GM15510 (cell line): ENCODE results near the gene TCEA2.

Experiments
- POLR2A ChIP-seq: IDR thresholded peaks from 3 replicates; pipeline ENCODE4 v1.6.1; 2011; ENCODE audit warnings: borderline replicate concordance; ENCODE audit not compliant: insufficient read length; ENCODE audit errors: extremely low read depth

TCEA2 gene

DNA sequence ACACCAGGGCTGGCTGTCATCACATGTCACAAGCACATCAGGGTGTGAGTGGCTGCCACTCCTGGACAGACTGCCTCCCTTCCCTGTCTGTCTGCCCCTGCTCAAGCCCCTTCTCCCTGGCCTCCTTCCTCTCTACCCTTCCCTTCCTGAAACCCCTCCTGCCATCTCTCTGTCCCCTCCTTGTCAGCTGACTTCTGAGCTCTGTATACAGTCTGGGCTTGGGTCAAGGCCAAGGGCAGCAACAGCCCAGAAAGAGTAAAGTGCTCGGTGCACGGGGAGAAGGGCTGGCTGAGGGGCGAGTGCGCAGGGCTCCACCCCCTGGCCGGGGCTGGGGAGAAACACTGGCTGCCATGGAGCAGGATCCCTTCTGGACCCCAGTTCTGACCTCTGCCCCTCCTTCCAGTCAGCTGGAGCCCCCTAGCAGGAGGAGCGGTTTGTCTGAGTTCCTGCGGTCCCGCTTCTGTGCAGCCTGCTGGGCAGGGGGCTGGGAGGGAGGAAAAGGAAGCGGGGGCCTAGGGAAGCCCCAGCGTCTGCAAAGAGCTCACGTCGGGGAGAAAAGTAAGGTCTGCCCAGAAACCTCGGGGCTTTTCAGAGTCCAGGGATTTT lies 19.2 kb downstream of the TCEA2 start:
- no peak for TF ChIP-seq POLR2A

DNA sequence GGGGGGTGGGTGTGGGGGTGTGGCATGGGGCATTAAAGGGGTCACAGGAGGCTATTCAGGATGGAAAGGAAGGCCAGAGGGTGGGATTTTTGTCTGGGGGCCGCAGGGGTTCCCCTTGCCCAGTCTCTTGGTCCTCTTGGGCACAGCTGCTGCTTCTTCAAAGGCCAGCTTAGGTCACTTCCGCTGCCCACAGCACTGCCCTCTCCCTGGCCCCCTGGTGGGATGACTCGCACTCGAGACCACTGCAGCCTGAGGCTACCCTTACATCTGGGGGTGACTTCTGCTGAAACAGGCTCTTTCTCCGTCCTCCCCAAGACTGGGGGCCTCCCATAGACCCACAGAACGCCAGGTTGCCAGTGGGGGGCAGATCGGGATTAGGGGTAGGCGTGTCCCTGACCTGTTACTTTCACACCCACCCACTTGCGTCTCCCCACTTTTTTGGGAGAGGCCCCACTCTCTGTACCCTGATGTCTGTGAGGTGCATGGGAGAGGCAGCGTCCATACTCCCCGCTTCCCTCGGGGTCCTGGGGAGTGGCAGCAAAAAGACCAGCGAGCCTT lies 19.9 kb downstream of the TCEA2 start:
- no peak for TF ChIP-seq POLR2A

DNA sequence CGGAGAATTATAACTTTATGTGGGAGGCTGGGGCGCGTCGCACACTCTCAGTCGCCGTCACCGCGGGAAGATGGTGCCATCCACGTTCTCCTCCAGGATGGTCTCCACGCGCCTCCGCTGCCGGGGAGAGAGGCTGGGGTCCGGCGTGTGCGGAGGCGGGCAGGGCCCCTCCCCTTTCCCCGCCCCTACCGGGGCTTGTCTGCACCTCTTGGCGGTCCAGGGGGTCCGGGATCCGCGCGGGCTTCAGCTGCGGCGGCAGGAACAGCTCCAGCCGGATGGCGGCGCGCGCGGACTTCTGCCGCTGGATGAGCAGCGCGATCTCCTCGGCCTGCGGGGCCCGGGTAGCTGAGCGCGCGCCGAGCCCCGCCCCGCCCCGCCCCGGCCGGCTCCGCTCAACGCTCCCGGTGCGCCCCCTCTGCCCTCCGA lies 20.4 kb downstream of the TCEA2 start:
- no peak for TF ChIP-seq POLR2A

DNA sequence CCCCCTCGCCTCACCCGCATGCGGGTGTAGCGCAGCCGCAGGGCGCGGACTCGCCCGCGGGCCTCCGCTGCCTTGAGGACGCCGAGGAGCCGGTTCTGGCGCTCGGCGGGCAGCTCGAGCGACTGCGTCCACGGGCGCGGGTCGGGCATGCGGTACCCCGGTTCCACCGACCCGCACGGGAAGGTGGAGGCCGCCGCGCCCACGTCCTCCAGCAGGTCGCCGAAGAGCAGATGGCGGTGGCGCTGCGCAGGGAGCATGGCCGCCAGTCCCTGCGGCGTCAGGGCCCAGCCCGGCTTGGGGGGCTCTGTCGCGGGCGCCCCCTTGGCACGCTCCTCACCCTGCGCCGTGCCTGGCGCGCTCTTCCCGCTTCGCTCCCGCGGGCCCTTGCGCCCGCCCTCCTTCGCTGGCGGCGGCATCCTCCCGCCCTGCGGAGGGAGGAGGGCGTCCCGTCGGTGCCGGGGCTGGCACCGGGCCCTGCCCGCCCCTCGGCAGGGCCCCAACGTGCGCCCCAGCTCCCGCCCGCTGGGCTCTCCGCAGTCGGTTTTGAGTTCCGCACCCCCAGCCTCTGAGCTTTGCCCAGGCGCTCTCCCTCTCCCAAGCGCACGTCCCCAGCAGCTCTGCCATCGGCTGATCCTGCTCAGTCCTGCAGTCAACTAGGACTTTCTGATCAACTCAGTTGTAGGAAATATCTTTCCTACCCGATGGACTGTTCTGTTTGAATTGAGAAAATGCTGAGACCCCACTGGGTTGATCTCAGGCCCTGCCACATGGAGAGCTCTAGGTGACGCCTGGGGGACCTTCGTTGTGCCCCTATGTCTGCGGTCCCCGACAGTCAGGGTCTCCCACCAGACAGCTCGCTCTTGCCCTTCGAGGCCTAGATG lies 21.0 kb downstream of the TCEA2 start, which contains the start of gene LKAAEAR1:
LKAAEAR1 (minus strand) TSS at position 595 of the 881 bp plus-strand sequence; CDS start at position 416, 179 bp downstream.
- TF ChIP-seq POLR2A, result no peak

DNA sequence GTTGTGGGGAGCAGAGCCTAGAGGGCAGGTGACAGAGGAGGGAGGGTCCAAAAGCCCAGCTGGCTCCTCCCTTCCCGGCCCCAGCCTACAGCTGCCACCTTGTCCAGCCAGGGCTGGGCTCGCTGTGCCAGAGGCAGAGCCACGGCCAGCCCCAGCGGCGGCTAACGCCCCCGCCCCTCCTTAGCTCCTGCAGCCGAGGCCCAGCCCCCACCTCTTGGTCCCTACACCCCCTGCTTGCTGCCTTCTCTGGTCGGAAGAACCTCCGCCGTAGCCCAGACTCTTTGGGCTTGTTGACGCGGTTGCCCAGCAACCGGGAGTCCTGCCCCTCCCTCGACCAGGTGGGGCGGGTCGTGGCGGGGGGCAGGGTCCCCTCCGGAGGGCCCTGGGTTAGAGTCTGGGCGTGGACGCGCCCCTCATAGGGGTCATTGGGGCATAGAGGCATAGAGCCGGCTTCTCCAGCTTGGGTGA lies 21.7 kb downstream of the TCEA2 start:
- no peak for TF ChIP-seq POLR2A

DNA sequence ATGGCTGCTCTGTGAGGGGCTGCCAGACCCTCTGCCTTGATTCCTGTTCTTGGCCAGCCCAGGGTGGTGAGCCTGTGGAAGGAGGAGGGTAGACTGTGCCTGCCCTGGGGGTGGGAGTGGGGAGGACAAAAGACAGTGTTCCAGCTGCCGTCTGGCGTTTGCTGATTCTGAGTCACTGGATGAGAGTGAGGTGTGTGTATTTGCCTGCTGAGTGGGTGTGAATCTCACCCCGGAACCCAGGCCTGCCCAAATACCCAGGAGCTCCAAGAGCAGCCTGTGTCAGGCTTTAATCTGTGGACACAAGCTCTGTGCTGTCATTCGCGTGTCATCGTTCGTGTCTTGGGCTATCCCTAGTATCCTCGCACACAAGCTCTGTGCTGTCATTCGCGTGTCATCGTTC lies 23.8 kb downstream of the TCEA2 start:
- no peak for TF ChIP-seq POLR2A

DNA sequence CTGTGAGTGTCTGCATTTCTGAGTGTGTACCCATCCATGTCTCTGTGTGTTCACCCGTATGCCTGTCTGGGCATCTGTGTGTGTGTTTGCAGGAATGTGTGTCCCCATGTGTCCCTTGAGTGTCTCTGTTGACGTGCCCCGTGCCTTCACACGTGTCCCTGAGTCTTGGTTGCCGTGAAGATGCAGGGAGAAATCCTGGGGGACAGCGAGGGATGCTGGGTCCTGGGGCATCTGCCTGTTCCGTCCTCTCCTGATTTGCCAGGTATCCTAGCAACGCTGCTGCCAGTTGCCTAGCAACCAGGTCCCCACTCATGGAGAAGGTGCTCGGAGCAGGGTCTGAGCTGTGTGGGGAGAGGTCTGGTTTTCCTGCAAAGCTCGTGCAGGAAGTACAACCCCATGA lies 27.2 kb downstream of the TCEA2 start:
- TF ChIP-seq POLR2A, result no peak

DNA sequence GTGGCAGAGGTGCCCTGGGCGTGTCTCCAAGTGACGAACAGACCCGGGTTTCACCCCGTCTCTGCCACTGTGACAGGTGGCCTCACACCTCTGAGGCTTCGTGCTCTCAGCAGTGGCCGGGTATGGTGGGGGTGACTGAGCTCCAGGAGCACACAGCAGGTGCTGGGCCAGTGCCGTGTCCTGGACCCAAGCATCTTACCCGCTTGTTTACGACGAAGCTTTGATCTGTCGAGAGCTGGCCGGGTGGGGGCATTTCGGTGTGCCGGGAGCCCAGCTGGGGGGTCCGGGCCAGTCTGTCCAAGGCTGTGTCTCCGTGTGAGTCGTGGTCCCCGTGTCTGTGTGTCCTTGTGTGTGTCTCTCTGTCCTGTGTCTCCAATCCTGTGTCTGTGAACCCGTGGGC lies 28.3 kb downstream of the TCEA2 start:
- no peak for TF ChIP-seq POLR2A

DNA sequence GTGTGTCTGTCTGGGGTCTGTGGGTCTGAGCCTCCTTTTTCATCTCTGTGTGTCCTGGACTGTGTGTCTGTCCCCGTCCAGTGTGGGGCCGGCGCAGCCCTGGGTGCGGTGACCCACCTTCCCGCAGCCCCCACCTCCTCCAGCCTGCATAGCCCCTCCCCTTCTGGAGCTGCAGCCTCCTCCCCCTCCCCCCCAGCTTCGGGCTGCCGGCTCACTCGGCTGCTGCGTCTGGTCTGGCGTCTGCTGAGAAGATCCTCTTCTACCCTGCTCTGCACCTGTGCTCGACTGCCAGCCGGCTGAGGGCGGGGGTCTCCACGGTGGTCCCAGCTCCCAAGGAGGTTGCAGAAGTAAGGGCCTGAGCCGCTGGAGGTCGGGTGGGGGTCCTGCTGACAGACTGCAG lies 28.8 kb downstream of the TCEA2 start:
- TF ChIP-seq POLR2A, result no peak

DNA sequence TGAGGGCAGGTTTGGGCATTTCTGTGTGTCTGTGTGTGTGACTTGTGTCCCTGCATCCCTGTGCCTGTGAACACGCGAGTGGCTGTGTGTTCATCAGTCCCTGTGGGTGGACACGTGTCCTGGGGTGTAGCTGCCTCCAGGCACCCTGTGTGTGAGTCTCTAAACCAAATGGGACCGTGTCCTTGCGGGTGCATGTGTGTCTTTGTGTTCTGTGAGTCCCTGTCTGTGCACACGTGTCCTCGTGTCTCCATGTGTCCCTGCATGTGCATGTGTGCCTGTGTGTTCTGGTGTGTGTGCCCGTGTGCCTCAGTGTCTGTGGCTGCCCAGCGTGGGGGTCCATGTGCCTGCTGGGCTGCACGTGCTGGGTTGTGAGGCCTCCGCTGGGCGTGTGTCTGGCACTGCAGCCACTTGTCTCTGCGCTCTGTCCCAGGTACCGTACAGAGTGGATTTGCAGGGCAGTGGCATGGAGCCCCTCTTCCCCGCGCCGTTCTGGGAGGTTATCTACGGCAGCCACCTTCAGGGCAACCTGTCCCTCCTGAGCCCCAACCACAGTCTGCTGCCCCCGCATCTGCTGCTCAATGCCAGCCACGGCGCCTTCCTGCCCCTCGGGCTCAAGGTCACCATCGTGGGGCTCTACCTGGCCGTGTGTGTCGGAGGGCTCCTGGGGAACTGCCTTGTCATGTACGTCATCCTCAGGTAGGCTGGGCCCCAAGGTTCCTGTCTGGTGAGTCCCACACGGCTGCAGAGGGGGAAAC lies 29.4 kb downstream of the TCEA2 start:
- no peak for TF ChIP-seq POLR2A

DNA sequence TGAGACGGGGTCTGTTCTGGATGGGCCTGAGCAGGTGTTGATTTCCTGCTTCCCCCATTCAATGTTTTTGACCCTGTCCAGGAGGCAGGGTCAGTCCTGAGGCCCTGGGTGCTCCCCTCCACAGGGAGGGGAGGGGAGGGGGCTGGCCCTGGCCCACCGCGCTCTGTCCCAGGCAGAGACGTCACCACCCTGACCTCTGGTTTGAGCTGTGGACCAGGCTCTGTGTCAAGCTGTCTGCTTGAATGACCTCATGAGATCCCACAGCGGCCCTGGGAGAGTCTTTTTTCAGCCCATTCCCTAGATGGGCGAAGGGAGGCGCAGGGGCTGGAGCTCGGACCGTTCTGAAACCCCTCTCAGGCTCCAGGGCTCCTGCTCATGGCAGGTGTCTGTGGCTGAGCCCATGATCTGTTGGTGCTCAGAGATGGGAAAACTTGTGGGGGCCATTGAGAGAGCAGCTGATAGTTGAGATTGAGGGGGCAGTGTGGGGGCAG lies 30.1 kb downstream of the TCEA2 start:
- no peak for TF ChIP-seq POLR2A

DNA sequence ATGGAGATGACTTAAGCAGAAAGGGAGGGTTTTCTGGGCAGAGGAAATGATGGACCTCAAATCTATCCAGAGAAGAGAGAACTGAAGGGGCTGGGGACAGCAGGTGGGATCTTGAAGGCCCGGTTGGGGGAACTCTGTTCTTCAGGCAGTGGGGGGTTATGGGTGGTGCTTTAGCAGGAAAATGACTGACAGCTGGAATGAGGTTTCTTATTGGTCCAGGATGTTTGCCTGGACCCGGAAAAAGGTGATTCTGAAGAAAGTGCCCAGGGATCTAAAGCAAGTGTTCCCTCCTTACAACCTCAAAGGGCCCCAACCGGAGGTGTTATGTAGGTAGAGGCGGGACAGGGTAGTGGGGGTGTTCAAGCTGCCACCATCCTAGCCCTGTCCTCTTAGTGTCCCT lies 32.5 kb downstream of the TCEA2 start:
- no peak for TF ChIP-seq POLR2A

DNA sequence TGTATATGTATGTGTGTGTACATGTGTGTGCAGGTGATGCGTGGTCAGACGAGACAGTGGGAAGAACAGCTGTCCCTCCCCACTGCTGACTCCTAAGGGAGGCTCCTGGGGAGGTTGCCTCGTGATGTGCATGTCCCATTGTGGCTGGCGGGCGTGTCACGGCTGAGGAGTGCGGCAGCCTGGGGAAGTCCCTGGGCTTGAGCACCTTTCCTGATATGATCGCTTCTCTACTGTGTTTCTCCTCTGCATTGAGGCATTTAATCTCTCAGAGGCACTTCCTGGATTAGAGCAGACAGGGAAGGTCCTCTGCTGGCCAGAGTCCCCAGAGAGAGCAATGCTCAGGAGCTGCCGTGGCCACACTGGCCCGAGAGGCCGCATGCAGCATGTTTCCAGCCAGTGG lies 32.9 kb downstream of the TCEA2 start:
- TF ChIP-seq POLR2A, result no peak

DNA sequence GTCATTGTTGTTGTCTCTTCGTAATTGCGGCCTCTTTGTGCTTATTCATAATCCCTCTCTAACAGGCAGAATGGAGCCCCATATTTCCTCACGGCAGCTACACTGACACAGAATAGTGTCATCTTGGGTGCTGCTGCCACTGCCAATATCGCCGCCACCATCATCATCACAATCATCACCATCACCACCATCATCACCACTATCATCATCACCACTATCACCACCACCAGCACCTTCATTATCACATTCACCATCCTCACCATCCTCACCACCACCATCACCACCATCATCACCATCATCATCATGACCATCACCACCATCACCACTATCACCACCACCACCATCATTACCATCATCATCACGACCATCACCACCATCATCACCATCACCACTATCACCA lies 33.5 kb downstream of the TCEA2 start:
- TF ChIP-seq POLR2A, result no peak
